A673 (cell line): ENCODE measurements around the gene EBLN2. TPM values are rescaled to one million over a fixed set of nuclear protein-coding genes. Genes with fewer than 3 reads are reported as not detected.

Experiments
- BruUV-seq: library from RNA; stranded (reverse); fragments of 400-500 nt; replicated peaks from 2 replicates; lab custom pipeline; 2021; lab: Mats Ljungman, UMichigan
- CTCF ChIA-PET: fragments of 300-600 bp; sonication (Branson Sonifier 250); formaldehyde crosslinking; loops from one replicate; lab custom pipeline; 2022; ENCODE audit warnings: antibody characterized with exemption; lab: Charles Lee
- POLR2A ChIA-PET: fragments of 300-600 bp; sonication (Branson Sonifier 250); formaldehyde crosslinking; loops from one replicate; lab custom pipeline; 2022; ENCODE audit warnings: antibody characterized with exemption; ENCODE audit not compliant: low non-redundant PET; lab: Charles Lee
- DNase-seq: peaks from one replicate; pipeline ENCODE4 v3.0.0-alpha.2; 2015; ENCODE audit warnings: low spot score
- H3K27ac ChIP-seq: fragments of 200-600 bp; sonication (generic); 2 replicates; pipeline ENCODE4 v1.5.1; 2016; ENCODE audit warnings: mixed run types, low read depth, mild to moderate bottlenecking, mixed read lengths, antibody characterized with exemption, low read length; ENCODE audit not compliant: poor library complexity, severe bottlenecking
- H3K27me3 ChIP-seq: fragments of 200-600 bp; sonication (generic); replicated peaks from 2 replicates; pipeline ENCODE4 v1.6.1; 2017; ENCODE audit warnings: mixed run types, low read depth, mild to moderate bottlenecking, mixed read lengths, antibody characterized with exemption, low read length; ENCODE audit not compliant: insufficient read depth, poor library complexity
- H3K36me3 ChIP-seq: fragments of 200-600 bp; sonication (generic); 2 replicates; pipeline ENCODE4 v1.6.1; 2016; ENCODE audit warnings: mixed run types, mild to moderate bottlenecking, mixed read lengths, antibody characterized with exemption, low read length; ENCODE audit not compliant: insufficient read depth, poor library complexity, severe bottlenecking
- H3K4me1 ChIP-seq: fragments of 200-600 bp; sonication (generic); 2 replicates; pipeline ENCODE4 v1.6.1; 2017; ENCODE audit warnings: mixed run types, mild to moderate bottlenecking, mixed read lengths, antibody characterized with exemption, low read length; ENCODE audit not compliant: insufficient read depth, poor library complexity, severe bottlenecking
- H3K4me3 ChIP-seq: fragments of 200-600 bp; sonication (generic); 2 replicates; pipeline ENCODE4 v1.5.1; 2016; ENCODE audit warnings: low read depth, mixed run types, mild to moderate bottlenecking, mixed read lengths, low read length; ENCODE audit not compliant: poor library complexity, severe bottlenecking
- H3K9me3 ChIP-seq: fragments of 200-600 bp; sonication (generic); 2 replicates; pipeline ENCODE4 v1.6.1; 2016; ENCODE audit warnings: mixed run types, low read depth, mild to moderate bottlenecking, mixed read lengths, antibody characterized with exemption, low read length; ENCODE audit not compliant: poor library complexity, severe bottlenecking
- EZH2 ChIP-seq: fragments of 200-600 bp; sonication (generic); IDR thresholded peaks from 2 replicates; pipeline ENCODE4 v1.6.1; 2017; ENCODE audit warnings: borderline replicate concordance, low read depth, mild to moderate bottlenecking, mixed read lengths, antibody characterized with exemption, low read length; ENCODE audit not compliant: poor library complexity, severe bottlenecking
- intact Hi-C: fragments of 100-400 bp; cut with micrococcal nuclease; formaldehyde crosslinking; loops from one replicate; pipeline ENCODE4 v1.10.0; 2022; ENCODE audit not compliant: unreplicated experiment
- total RNA-seq: library from RNA; stranded (reverse); gene quantifications from 2 replicates; pipeline ENCODE4 v1.2.3, GENCODE V29; 2021
- TF ChIP-seq, protein P1 (sequence below): fragments of 300-800, 200-600 bp; sonication (generic); conservative IDR thresholded peaks from 2 replicates; pipeline ENCODE4 v1.5.1; 2017; ENCODE audit warnings: low read depth, mild to moderate bottlenecking, antibody characterized with exemption, low read length, moderate library complexity, mixed read lengths

Gene EBLN2
- total RNA-seq, 1 experiment from 2014 or later: 2.2 TPM

GRCh38 chr3:73098873-73099272 is 37.4 kb downstream of the EBLN2 start:
- TF ChIP-seq, protein P1, sequence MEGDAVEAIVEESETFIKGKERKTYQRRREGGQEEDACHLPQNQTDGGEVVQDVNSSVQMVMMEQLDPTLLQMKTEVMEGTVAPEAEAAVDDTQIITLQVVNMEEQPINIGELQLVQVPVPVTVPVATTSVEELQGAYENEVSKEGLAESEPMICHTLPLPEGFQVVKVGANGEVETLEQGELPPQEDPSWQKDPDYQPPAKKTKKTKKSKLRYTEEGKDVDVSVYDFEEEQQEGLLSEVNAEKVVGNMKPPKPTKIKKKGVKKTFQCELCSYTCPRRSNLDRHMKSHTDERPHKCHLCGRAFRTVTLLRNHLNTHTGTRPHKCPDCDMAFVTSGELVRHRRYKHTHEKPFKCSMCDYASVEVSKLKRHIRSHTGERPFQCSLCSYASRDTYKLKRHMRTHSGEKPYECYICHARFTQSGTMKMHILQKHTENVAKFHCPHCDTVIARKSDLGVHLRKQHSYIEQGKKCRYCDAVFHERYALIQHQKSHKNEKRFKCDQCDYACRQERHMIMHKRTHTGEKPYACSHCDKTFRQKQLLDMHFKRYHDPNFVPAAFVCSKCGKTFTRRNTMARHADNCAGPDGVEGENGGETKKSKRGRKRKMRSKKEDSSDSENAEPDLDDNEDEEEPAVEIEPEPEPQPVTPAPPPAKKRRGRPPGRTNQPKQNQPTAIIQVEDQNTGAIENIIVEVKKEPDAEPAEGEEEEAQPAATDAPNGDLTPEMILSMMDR: no peak
- TF ChIP-seq EZH2: no peak
- Histone ChIP-seq H3K9me3 (no peaks in the 10 kb centered on the region), H3K36me3 (no peaks in the 10 kb centered on the region), H3K4me1 (peaks cover 12% of the 10 kb centered on the region), H3K27ac (no peak overlapping the region), H3K27me3 (no peaks in the 10 kb centered on the region), H3K4me3 (no peak overlapping the region)
- BruUV-seq: no TSS peak
- intact Hi-C loops: no loop called here
- POLR2A ChIA-PET: no interaction called here
- DNase-seq: no peak
- CTCF ChIA-PET: no interaction called here

DNA sequence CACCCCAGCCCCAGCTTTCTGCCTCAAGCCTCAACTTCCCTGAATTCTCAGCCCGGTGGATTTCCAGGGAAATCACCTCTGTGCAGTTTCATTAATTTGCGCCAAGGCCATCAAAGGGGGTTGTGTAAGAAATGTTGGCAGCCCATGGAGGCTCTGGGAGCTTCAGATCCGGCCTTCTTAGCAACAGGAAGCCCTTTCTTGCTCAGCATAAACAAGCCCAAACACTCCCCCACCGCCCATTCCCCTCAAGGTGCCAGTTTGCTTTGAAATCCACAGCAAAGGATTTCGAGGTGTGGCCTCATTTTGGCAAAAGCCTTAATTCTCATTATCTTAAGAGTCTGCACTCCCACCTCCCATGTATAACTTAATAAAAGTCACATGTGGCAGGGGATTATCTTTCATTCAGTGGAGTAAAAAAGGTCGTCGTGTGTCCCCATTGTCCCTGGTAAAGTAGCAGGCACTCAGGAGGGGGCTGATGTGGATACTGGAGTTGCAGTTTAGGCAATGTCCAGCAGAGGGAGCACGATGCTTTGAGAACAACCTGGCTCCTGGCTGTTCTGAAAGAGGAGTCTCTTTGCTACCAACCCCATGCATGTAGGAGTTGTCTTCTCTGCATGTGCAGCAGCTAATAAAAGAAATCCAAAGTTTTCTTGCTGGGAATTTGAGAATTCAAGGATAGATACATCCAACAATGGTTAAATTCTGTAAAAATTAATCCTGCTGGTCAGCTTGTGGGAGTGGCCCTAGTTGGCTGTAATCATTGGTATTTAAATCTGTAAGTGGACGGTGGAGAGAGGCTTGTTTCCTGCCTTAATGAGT is 39.5 kb downstream of the EBLN2 start:
- no peak overlapping the region for H3K27ac ChIP-seq
- intact Hi-C loops: loop anchor here (1.0 to 10.0 kb wide), 3 partner anchors 114 to 401 kb away; no protein-coding TSS in a partner anchor
- CTCF ChIA-PET: interaction anchor here (0.6 kb wide), 1 partner anchor 332 kb away, joined by 4 read pairs; no protein-coding TSS in a partner anchor
- POLR2A ChIA-PET: no interaction called here
- H3K27me3 ChIP-seq: no peaks in the 10 kb centered on the region
- H3K9me3 ChIP-seq: no peaks in the 10 kb centered on the region
- H3K4me1 ChIP-seq: no peaks in the 10 kb centered on the region
- peak; percentile 78 for DNase-seq
- TF ChIP-seq EZH2: no peak
- TF ChIP-seq, protein P1: peak; percentile 75
- H3K4me3 ChIP-seq: no peak overlapping the region
- no TSS peak for BruUV-seq
- H3K36me3 ChIP-seq: no peaks in the 10 kb centered on the region

GRCh38 chr3:73101881-73102280 is 40.4 kb downstream of the EBLN2 start:
- intact Hi-C loops: loop anchor here (1.0 to 10.0 kb wide), 3 partner anchors 113 to 400 kb away; no protein-coding TSS in a partner anchor
- CTCF ChIA-PET: no interaction called here

More at GRCh38 chr3:73101881-73102280, 40.4 kb downstream of the EBLN2 start:
- Histone ChIP-seq H3K36me3 (no peaks in the 10 kb centered on the region), H3K4me3 (no peak overlapping the region), H3K27ac (no peak overlapping the region), H3K9me3 (no peaks in the 10 kb centered on the region), H3K4me1 (no peaks in the 10 kb centered on the region), H3K27me3 (no peaks in the 10 kb centered on the region)
- DNase-seq: no peak
- POLR2A ChIA-PET: no interaction called here
- TF ChIP-seq EZH2: no peak
- TF ChIP-seq, protein P1: no peak
- BruUV-seq: no TSS peak
